Nucleus accumbens (tissue), 56 donors: Measurements from ENCODE around the gene ABCA6.
"Not testable (repeated sequence)": the region's sequence is repeated elsewhere in the genome, so short reads cannot be mapped to it uniquely, and the experiment has no call there.

ENCODE experiments used
- DNase-seq, 56 donors: peaks; one replicate each; lab custom pipeline; 2025; lab: John Stamatoyannopoulos, UW

Gene ABCA6

GRCh38 chr17:69082696-69083095, 59.0 kb downstream of the ABCA6 start:
- DNase-seq: no peak

DNA sequence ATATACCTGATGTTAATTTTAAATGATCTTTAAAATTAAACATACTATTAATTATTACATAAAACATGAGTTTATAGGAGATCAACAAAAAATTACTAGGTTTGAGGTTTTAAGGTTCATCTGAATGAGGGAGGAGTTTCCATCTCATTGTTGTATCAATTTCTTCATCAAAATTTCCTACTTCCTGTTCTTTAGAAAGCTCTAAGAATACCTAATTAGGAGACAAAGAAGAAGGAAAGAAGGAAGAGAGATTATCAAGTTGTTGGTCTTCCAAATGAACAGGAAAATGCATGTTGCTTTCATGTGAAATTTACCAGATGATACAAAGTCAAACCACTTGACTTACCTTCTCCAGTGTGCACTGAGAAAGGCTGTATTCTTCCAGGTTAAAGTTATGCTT, 62.8 kb downstream of the ABCA6 start:
- DNase-seq: no peak

DNA sequence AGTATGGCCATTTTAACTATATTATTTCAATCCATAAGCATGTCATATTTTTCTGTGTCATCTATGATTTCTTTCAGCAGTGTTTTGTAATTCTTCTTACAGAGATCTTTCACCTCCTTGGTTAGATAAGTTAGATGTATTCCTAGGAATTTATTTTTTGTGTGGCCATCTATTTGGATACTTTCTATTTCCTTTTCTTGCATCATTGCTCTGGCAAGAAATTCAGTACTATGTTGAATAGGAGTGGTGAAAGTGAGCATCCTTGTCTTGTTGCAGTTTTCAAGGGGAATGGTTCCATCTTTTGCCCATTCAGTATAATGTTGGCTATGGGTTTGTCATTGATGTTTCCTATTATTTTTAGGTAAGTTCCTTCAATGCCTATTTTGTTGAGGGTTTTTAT, 65.9 kb downstream of the ABCA6 start:
- DNase-seq: no peak

DNA sequence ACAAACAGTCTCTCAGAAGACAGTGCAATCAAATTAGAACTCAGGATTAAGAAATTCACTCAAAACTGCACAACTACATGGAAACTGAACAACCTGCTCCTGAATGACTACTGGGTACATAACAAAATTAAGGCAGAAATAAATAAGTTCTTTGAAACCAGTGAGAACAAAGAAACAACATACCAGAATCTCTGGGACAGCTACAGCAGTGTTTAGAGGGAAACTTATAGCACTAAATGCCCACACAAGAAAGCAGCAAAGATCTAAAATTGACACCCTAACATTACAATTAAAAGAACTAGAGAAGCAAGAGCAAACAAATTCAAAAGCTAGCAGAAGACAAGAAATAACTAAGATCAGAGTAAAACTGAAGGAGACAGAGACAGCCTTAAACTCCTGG, 68.3 kb downstream of the ABCA6 start:
- not testable (repeated sequence) for DNase-seq

DNA sequence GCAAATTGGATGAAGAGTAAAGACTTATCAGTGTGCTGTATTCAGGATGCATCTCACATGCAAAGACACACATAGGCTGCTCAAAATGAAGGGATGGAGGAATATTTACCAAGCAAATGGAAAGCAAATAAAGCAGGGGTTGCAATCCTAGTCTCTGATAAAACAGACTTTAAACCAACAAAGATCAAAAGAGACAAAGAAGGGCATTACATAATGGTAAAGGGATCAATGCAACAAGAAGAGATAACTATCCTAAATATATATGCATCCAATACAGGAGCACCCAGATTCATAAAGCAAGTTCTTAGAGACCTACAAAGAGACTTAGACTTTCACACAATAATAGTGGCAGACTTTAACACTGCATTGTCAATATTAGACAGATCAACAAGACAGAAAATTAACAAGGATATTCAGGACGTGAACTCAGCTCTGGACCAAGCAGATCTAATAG, 68.9 kb downstream of the ABCA6 start:
- DNase-seq: not testable (repeated sequence)

DNA sequence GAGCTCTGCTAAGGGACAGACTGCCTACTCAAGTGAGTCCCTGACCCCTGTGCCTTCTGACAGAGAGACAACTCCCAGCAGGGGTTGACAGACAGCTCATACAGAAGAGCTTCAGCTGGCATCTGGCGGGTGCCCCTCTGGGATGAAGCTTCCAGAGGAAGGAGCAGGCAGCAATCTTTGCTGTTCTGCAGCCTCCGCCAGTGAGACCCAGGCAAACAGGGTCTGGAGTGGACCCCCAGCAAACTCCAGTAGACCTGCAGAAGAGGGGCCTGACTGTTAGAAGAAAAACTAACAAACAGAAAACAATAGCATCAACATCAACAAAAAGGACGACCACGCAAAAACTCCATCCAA, 70.5 kb downstream of the ABCA6 start:
- DNase-seq: not testable (repeated sequence)

DNA sequence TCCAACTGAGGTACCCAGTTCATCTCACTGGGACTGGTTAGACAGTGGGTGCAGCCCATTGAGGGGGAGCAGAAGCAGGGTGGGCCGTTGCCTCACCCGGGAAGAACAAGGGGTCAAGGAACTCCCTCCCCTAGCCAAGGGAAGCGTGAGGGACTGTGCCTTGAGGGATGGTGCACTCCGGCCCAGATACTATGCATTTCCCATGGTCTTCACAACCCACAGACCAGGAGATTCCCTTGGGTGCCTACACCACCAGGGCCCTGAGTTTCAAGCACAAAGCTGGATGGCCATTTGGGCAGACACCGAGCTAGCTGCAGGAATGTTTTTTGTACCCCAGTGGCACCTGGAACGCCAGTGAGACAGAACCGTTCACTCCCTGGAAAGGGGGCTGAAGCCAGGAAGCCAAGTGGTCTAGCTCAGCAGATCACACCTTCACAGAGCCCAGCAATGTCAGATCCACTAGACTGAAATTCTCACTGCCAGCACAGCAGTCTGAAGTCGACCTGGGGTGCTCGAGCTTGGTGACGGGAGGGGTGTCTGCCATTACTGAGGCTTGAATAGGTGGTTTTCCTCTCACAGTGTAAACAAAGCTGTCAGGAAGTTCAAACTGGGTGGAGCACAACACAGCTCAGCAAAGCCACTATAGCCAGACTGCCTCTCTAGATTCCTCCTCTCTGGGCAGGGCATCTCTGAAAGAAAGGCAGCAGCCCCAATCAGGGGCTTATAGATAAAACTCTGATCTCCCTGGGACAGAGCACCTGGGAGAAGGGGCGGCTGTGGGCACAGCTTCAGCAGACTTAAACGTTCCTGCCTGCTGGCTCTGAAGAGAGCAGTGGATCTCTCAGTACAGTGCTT, 71.1 kb downstream of the ABCA6 start:
- DNase-seq: not testable (repeated sequence)

DNA sequence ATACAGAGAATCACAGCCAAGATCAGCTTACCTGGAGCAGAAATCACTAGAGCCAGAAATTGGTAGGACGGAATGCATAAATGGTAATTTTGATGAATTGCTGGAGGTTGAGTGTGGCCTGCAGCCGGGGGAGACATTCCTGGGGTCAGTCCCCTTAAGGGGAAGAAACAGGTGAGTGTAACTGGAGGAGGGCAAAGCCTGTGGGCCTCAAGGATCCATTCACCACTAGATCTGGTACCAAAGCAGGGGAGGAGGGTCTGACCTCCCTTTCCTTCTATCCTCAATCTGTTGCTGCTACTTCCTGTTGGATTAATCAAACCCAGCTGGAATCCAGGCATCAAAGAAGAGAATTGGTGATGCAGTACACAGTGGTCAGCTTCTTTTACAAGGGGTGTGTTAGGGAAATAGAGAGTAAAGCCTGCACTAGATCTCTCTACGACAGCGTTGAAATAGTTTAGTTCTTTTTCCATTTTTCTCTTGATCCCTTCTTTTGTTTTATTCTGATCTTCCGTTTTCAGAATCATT, 72.4 kb downstream of the ABCA6 start:
- DNase-seq: no peak

GRCh38 chr17:69067274-69068047, 74.2 kb downstream of the ABCA6 start:
- no peak for DNase-seq

DNA sequence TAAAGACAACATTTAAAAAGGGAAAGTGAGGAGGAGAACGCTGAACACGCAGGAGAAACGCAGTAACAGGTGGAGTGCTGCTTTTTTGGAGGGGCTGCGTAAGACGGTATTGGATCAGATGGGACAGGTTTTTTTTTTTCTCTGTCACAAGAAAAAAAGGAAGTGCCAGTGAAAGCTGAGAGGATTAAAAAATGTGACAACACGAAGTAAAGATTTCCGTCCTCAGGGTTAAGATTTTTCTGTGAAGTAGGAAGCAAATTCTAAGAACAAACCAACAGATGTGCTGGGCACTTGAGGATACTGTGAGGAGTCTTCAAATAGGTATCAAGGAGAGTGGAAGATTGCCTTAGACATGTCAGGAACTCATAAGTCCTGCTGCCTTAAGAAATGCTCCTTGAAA, 75.2 kb downstream of the ABCA6 start:
- DNase-seq: no peak

- no peak for DNase-seq
Measured at GRCh38 chr17:69065113-69065512, 76.6 kb downstream of the ABCA6 start.

GRCh38 chr17:69064476-69064875, 77.2 kb downstream of the ABCA6 start:
- DNase-seq: no peak

DNA sequence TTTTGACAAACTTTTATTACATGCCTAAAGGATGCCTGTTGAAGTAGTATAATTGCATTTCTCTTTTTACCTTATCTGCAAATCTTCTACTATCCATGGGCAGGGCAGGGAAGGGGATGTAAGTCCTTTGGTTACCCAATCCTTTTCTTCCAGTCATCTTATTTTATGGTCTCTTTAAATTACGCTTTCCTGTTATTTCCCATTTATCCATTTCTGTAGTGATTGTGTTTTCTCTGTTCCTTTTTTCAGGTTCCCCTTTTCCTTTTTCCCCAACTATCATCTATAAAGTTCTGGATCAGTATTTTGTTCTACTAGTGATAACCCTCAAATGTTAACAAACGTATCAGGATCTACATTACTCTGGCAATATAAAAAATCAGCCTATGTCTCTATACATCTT, 77.7 kb downstream of the ABCA6 start:
- no peak for DNase-seq

DNA sequence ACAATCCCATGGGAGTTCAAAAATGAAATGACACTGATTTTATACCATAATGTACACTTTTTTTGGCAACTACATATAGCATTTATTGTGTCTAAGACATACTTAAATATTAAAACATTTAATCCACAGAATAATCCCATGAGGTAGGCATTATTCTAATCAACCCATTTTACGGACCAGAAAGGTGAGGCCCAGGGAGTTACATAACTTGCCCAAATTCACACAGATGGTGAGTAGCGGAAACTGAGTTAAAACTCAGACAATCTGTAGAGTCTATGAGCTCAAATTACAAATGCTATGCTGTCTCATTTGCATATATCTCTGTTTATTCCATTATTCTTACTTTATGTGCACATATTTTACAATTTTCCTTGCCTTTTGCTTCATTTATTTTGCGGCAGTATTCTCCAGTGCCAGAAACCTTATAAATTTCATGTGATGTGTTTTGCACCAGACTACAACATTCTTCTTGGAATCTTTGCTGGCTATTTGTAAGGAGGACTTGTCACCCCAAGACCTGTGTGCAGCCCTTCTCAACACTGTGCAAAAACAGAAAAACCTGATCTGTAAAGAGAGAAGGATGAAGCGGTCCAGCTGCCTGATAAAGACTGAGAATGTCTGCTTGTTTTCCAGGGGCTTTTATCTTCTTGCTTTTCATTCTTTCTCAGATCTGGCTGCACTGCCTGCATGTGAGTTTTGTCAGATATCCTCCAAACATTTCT, 78.7 kb downstream of the ABCA6 start:
- no peak for DNase-seq

DNA sequence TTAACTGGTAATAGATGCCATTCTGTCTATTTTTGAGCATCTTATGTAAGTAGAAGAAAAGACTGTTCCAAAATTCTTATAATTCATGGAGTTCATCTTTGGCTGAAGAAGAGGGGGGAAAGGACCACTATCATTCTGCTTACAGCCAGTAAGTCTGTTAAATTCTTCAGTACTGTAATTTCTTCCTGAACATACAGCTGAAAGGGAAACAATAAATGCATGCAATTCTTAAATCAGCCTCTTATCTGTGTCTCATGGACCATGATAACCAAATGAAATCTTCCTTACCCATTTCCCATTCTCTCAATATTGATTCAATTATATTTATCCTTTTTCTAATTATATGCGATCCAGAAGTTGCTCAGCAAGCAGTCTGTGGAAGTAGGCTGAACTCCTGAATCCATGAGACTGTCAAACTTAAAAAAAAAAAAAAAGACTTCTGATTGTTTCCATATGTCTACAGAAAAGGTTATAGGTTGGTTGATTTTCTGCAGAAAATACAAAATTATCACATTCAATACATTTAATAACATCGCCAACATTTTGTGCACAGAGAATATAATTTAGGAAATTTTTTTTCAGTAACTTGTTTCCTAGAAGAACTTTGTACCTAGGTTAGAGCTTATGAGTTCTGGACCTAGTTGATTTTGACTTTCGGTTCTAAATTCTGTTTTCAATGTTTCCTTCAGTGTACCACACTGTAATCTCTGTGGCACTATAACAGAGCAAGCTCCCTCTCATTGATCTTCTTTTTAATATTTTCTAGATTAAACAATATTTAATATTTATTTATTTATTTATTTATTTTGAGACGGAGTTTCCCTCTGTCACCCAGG, 79.8 kb downstream of the ABCA6 start:
- DNase-seq: no peak

DNA sequence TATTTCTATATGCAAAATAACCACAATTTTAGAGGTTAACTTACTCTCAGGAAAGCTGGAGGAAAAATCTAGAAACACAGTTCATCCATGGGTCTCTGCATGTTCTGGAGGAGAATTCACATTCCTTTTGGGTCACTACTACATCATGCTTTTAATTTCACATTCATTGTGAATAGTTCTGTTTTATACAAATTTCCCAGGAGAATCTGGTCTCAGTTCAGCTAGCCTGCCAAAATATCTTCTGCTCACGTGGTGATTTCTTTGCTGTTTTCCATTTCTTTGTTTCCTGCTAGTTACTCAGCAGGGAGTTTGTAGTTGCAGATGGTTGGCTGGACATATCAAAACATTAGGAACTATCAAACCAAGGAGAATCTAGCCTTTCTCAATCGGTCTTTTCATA, 80.9 kb downstream of the ABCA6 start, which contains the start of gene ABCA9:
ABCA9 (minus strand) TSS at position 106 of the 400 bp plus-strand sequence. CDS start 9,801 bp downstream, outside the sequence.
- no peak for DNase-seq

- DNase-seq: no peak
Measured at GRCh38 chr17:69059458-69060175, 82.1 kb downstream of the ABCA6 start.

GRCh38 chr17:69058165-69058564, 83.5 kb downstream of the ABCA6 start:
- no peak for DNase-seq

DNA sequence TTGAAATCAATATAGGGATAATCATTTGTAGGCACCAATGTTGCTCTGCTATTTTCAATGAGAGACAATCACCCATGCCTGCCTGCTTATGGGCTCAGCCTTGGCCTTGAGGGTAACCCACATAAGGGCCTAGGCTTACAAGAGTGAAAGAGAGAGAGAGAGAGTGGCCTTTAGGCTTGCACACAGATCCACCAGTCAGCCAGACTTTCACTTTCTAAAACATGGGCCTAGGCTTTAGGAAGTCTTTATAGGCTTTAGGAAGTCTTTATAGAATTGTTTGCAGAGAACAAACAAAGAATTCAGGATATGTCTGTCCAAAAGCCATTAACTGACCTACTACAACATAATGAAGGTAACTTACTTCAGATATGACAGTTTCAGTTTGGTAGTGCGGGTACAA, 84.4 kb downstream of the ABCA6 start:
- DNase-seq: no peak
